ENCODE data around the gene MTMR10.

Gene MTMR10

DNA sequence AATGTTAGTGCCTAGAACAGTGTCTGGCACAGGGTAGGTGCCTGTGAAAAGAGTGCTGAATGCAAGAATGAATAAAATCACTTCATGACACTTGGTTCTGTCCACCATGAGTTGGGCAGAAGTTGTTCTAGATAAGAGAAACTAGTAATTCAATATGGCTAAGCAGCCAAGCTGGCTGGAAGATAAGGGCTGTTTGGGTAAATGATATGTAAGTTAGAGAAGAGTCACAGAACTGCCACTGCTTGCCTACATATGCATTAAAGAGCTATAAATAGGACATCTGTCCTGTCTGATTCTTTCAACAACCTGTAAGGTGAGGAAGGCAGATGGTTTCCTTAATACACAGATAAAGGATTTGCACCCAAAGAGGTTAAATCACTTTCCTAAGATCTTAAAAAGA is 13.1 kb downstream of the MTMR10 start:
- no peak overlapping the region for H3K27ac ChIP-seq
- no peak for TF ChIP-seq ZFX (IDR thresholded peaks at IDR 0.05)
- TF ChIP-seq, protein P1, sequence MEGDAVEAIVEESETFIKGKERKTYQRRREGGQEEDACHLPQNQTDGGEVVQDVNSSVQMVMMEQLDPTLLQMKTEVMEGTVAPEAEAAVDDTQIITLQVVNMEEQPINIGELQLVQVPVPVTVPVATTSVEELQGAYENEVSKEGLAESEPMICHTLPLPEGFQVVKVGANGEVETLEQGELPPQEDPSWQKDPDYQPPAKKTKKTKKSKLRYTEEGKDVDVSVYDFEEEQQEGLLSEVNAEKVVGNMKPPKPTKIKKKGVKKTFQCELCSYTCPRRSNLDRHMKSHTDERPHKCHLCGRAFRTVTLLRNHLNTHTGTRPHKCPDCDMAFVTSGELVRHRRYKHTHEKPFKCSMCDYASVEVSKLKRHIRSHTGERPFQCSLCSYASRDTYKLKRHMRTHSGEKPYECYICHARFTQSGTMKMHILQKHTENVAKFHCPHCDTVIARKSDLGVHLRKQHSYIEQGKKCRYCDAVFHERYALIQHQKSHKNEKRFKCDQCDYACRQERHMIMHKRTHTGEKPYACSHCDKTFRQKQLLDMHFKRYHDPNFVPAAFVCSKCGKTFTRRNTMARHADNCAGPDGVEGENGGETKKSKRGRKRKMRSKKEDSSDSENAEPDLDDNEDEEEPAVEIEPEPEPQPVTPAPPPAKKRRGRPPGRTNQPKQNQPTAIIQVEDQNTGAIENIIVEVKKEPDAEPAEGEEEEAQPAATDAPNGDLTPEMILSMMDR (conservative IDR thresholded peaks at IDR 0.05): no peak

DNA sequence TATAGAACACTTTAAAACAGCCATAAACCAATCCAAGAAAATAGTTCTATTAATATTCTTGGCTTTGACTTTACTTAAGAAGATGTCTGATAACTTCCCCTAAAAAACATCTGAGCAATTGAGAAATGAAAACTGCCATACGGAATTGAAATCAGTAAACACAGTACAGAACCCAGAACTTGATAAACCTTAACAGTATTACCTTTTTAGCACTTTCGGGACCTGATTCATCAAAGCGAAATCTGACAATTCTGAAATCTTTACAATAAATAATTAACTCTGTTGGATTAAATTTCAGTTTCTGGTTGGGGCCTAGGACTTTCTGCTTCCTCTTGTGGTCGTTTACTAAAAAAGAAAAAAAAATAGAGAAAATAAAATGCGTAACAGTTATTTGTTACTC is 17.3 kb downstream of the MTMR10 start:
- no peak for TF ChIP-seq ZFX (IDR thresholded peaks at IDR 0.05)
- TF ChIP-seq, protein P1 (conservative IDR thresholded peaks at IDR 0.05): no peak
- no peak overlapping the region for H3K27ac ChIP-seq

DNA sequence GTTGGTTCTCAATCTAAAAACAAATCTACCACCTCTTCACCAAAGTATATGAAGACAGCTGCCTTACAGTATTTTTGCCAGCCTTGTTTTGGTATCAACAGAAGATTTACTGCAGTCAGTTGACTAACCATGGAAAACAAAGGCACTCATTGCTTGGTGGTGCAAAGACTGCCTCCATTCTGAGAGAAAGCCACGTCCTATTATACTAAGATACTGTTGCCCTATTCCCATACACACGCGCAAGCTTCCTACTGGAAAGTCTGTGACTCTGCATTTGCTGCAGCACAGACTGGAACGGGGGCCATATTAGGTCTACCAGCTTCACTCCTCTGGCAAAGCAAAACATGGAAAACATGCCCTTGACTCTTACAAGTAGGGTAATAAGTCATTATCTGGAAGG is 18.0 kb downstream of the MTMR10 start:
- no peak overlapping the region for H3K27ac ChIP-seq
- TF ChIP-seq, protein P1 (conservative IDR thresholded peaks at IDR 0.05): no peak
- TF ChIP-seq ZFX (IDR thresholded peaks at IDR 0.05): no peak

DNA sequence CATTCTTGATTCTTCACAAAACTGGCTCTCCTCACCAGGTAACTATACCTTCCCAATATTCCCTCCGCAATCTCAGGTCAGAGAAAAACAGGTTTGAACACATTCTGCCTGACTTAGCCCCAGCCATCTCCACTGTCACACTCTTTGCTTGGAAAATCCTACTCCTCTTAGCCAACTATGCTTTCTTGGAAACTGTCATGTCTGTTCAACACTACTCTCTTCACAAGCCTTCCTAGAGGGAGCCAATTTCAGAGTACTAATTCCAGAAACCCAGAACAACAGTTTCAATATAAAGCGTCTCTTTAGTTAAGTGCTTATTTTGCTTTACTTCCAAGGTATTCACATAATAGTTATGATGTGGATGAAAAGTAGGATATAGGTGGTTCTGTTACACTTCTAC is 21.7 kb downstream of the MTMR10 start:
- no peak overlapping the region for H3K27ac ChIP-seq
- TF ChIP-seq, protein P1 (conservative IDR thresholded peaks at IDR 0.05): no peak
- no peak for TF ChIP-seq ZFX (IDR thresholded peaks at IDR 0.05)

DNA sequence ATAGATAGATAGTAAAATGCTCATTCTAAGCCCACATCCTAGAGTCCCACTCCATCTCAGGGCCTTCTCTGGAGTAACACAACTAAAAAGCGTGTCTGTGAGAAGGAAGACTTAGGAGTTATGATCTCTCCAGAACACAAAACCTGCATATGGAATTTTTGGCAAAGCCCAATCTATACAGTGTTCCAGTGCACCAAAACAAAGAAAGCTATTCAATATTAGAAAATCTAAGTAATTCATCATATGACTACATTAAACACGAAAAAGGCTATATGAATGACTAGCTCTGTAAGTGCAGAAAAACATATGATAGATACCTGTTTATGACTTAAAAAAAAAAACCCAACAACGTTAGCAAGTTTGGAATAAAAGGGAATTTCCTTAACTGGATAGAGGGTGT is 27.7 kb downstream of the MTMR10 start:
- TF ChIP-seq ZFX (IDR thresholded peaks at IDR 0.05): no peak
- TF ChIP-seq, protein P1 (conservative IDR thresholded peaks at IDR 0.05): no peak
- no peak overlapping the region for H3K27ac ChIP-seq

DNA sequence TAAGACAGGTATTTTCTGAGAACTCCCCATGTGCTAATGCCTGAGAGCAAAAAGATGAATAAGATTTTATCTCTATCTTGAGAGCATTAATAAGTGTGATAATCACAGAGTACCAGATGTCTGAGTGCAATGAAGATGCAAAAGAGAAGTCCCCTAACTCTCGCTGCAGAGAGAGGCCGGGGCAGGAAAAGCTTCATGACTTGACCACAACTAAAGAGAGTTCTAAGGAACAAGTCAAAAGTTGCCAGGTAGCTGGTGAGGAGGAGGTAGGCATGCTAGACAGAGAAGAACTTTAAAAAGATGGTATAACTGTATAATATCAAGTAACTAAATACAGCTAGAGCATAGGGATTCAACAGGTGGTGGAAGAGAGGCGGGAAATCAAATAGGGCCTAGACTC is 28.8 kb downstream of the MTMR10 start:
- no peak overlapping the region for H3K27ac ChIP-seq
- TF ChIP-seq, protein P1 (conservative IDR thresholded peaks at IDR 0.05): no peak
- TF ChIP-seq ZFX (IDR thresholded peaks at IDR 0.05): no peak

DNA sequence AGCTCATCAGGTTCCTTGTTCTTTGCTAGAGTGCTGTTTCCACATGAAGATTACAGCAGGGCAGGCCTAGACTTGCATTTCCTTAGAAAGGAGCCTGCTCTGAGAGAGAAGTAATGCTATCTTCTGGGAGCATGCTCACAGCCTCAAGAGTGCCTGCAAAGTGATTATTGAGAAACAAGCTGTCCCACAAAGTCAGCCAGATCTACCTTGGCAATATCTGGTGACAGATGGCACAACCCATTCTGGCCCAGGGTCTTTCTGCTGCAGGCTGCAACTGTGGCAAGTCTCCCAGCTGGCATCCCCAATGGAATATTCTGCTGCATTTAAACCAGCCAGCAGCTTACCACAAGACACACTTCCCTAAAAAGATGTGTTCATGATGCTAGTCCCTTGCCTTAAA is 29.3 kb downstream of the MTMR10 start:
- no peak overlapping the region for H3K27ac ChIP-seq
- no peak for TF ChIP-seq ZFX (IDR thresholded peaks at IDR 0.05)
- TF ChIP-seq, protein P1 (conservative IDR thresholded peaks at IDR 0.05): no peak
